Measurements from ENCODE around the gene C1orf167. TPM values are rescaled to one million over a fixed set of nuclear protein-coding genes. Genes with fewer than 3 reads are reported as not detected.

C1orf167 gene
- total and polyA plus RNA-seq, 10 of the 15 experiments (the other 5 are each of a cell fraction or from before 2014, with no cell fraction given) = 0.17 to 0.31 TPM; not detected in 8

DNA sequence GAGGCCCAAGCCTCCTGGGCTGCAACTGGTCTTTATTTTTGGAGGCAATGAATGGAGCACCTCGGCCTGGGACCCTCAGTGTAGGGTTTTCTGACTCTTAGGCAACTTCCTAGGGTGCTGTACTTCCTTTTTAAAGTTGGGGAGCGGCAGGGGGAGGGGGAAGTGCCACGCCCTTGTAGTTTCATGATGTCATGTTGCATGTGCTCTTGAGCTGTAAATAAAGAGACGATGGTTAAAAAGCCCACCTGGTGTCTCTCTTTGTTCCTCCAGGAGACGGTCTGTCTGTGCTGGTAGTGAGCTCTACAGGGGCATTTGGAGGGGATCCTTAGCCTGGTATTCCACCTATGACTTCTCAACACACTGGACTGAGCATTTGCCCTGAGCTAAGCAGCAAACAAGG, 36.4 kb upstream of the C1orf167 start:
- FAIRE-seq = no peak
- no peaks in the 10 kb centered on the region for H3K27me3 ChIP-seq (replicated peaks in 1 of 2; ENCODE audit: control insufficient read depth in 2 of 2, insufficient read depth in 2 of 2, low read length in 1 of 2)
- H3K4me2 ChIP-seq (ENCODE audit: control insufficient read depth, insufficient read depth) = no peak overlapping the region
- ChIA-PET SMC1A (ENCODE audit: uncharacterized antibody, unreplicated experiment) (interaction anchor here (0.7 kb wide), 1 partner anchor 495 kb away, joined by 3 read pairs; no protein-coding TSS in a partner anchor), CTCF (interaction anchor here (0.6 to 2.6 kb wide), 3 partner anchors 61 to 83 kb away, joined by 3 to 7 read pairs (median 4); partner anchors contain the start of gene FBXO6), POLR2A (no interaction called here), RAD21 (ENCODE audit: unreplicated experiment) (interaction anchor here (0.7 to 1.5 kb wide), 2 partner anchors 12 to 82 kb away, joined by 3 read pairs; no protein-coding TSS in a partner anchor)
- no peak overlapping the region for H3K9ac ChIP-seq (ENCODE audit: control insufficient read depth, insufficient read depth, low read length)
- H4K20me1 ChIP-seq (ENCODE audit: control insufficient read depth, insufficient read depth) = no peaks in the 10 kb centered on the region
- H3K36me3 ChIP-seq (ENCODE audit: control insufficient read depth in 2 of 2, insufficient read depth in 2 of 2, low read length in 1 of 2) = no peaks in the 10 kb centered on the region
- no peak for TF ChIP-seq PAX8 (IDR thresholded peaks at IDR 0.05)
- TF ChIP-seq, protein P1, sequence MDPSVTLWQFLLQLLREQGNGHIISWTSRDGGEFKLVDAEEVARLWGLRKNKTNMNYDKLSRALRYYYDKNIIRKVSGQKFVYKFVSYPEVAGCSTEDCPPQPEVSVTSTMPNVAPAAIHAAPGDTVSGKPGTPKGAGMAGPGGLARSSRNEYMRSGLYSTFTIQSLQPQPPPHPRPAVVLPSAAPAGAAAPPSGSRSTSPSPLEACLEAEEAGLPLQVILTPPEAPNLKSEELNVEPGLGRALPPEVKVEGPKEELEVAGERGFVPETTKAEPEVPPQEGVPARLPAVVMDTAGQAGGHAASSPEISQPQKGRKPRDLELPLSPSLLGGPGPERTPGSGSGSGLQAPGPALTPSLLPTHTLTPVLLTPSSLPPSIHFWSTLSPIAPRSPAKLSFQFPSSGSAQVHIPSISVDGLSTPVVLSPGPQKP (IDR thresholded peaks at IDR 0.05; ENCODE audit: low read depth, low read length) = no peak
- no peak for TF ChIP-seq NR2F1 (conservative IDR thresholded peaks at IDR 0.05)
- BruUV-seq (replicated peaks) = no TSS peak
- no peak overlapping the region for H2AFZ ChIP-seq (ENCODE audit: control insufficient read depth, low read depth, low read length)
- intact Hi-C loops (cut with micrococcal nuclease; ENCODE audit: unreplicated experiment) (no loop called here), in situ Hi-C loops (cut with MboI) (no loop called here)
- WGBS (ENCODE audit: insufficient coverage, insufficient replicate concordance, low lambda C conversion rate, missing lambda C conversion rate) = 12% methylated on average over 5 of the region's 5 CpGs
- H3K4me1 ChIP-seq (ENCODE audit: control insufficient read depth, insufficient read depth, low read length) = peaks cover 10% of the 10 kb centered on the region
- no peaks in the 10 kb centered on the region for H3K9me3 ChIP-seq (replicated peaks; ENCODE audit: control insufficient read depth, insufficient read depth, low read length)
- ATAC-seq = no peak
- DNase-seq (ENCODE audit: low read depth, low spot score) = no peak
- H3K27ac ChIP-seq (ENCODE audit: control insufficient read depth, insufficient read depth) = no peak overlapping the region
- no peak overlapping the region for H3K4me3 ChIP-seq
- H3K79me2 ChIP-seq (ENCODE audit: control insufficient read depth, insufficient read depth, low read length) = no peaks in the 10 kb centered on the region

DNA sequence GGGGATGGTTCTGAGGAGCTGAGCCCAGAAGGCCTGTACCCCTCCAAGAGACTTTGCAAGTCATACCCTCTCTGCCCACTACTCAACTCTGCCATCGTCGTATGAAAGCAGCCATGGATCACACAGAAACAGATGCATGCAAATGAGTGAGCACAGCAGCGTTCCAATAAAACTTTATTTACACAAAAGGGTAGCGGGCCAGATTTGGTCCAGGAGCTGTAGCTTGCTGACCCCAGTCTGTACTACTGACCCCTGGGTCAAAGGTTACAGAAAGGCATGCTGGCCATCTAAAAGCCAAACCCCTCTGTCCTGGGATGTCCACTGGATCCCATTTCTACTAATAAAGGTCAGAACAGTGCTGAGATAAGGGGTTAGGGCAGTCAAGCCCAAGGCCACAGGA, 34.9 kb upstream of the C1orf167 start:
- Histone ChIP-seq H2AFZ (ENCODE audit: control insufficient read depth, low read depth, low read length) (no peak overlapping the region), H3K27me3 (replicated peaks in 1 of 2; ENCODE audit: control insufficient read depth in 2 of 2, insufficient read depth in 2 of 2, low read length in 1 of 2) (no peaks in the 10 kb centered on the region), H3K36me3 (ENCODE audit: control insufficient read depth in 2 of 2, insufficient read depth in 2 of 2, low read length in 1 of 2) (no peaks in the 10 kb centered on the region), H3K79me2 (ENCODE audit: control insufficient read depth, insufficient read depth, low read length) (no peaks in the 10 kb centered on the region), H3K4me1 (ENCODE audit: control insufficient read depth, insufficient read depth, low read length) (peaks cover 10% of the 10 kb centered on the region), H4K20me1 (ENCODE audit: control insufficient read depth, insufficient read depth) (no peaks in the 10 kb centered on the region), H3K27ac (ENCODE audit: control insufficient read depth, insufficient read depth) (no peak overlapping the region), H3K9ac (ENCODE audit: control insufficient read depth, insufficient read depth, low read length) (no peak overlapping the region), H3K4me2 (ENCODE audit: control insufficient read depth, insufficient read depth) (no peak overlapping the region), H3K9me3 (replicated peaks; ENCODE audit: control insufficient read depth, insufficient read depth, low read length) (no peaks in the 10 kb centered on the region), H3K4me3 (no peak overlapping the region)
- TF ChIP-seq RAD21 (IDR thresholded peaks at IDR 0.05; ENCODE audit: insufficient read depth, low read depth, low read length) (no peak), MXI1 (IDR thresholded peaks at IDR 0.05; ENCODE audit: low read depth, low read length) (no peak), SRF (IDR thresholded peaks at IDR 0.05; ENCODE audit: low read depth in 2 of 2, low read length in 2 of 2) (no peak), SMAD5 (IDR thresholded peaks at IDR 0.05; ENCODE audit: low read depth) (no peak), ZBTB40 (IDR thresholded peaks at IDR 0.05; ENCODE audit: borderline replicate concordance) (peak; percentile 69), BACH1 (IDR thresholded peaks at IDR 0.05; ENCODE audit: borderline replicate concordance) (no peak)
- CTCF ChIA-PET = interaction anchor here (0.8 kb wide), 1 partner anchor 83 kb away, joined by 3 read pairs; no protein-coding TSS in a partner anchor
- SMC1A ChIA-PET (ENCODE audit: uncharacterized antibody, unreplicated experiment) = no interaction called here
- DNase-seq (ENCODE audit: low read depth, low spot score) = no peak
- POLR2A ChIA-PET = no interaction called here
- ATAC-seq = no peak
- RAD21 ChIA-PET (ENCODE audit: unreplicated experiment) = interaction anchor here (1.5 kb wide), 1 partner anchor 83 kb away, joined by 3 read pairs; no protein-coding TSS in a partner anchor
- in situ Hi-C loops (cut with MboI) (no loop called here), intact Hi-C loops (cut with micrococcal nuclease; ENCODE audit: unreplicated experiment) (no loop called here)
- WGBS (ENCODE audit: insufficient coverage, insufficient replicate concordance, low lambda C conversion rate, missing lambda C conversion rate) = 61% methylated on average over 4 of the region's 4 CpGs
- no peak for FAIRE-seq
- no TSS peak for BruUV-seq (replicated peaks)
